MM.1S (cell line): ENCODE data around the gene UST.

ENCODE experiments used
- EZH2 ChIP-seq: fragments of 300-600 bp; sonication (generic); optimal IDR thresholded peaks from 2 replicates; pipeline ENCODE3; 2017; ENCODE audit warnings: low read depth, mild to moderate bottlenecking, antibody characterized with exemption, low read length, mixed read lengths
- TF ChIP-seq, protein P1 (sequence below): fragments of 300-600 bp; sonication (generic); IDR thresholded peaks from 2 replicates; pipeline ENCODE4 v1.5.1; 2016; ENCODE audit warnings: antibody characterized with exemption, low read length, mixed read lengths

DNA sequence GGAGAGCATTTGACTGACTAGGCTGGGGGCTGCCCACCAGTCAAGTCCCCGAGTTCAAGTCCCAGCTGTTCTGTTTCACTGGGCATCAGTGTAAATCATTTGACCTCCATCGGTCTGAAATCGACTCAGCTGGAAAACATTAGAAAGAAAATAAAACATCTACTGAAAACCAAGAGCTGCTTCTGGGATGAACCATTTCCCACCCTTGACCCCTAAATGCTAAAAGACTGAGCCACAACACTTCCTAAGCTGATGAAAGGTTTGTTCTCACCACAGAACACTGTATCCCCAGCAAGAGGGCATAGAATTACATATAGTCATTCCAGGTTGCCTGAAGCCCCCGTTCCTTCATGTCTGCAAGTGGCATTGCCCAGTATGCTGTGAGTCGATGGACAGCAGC, 333.7 kb downstream of the UST start:
- TF ChIP-seq, protein P1, sequence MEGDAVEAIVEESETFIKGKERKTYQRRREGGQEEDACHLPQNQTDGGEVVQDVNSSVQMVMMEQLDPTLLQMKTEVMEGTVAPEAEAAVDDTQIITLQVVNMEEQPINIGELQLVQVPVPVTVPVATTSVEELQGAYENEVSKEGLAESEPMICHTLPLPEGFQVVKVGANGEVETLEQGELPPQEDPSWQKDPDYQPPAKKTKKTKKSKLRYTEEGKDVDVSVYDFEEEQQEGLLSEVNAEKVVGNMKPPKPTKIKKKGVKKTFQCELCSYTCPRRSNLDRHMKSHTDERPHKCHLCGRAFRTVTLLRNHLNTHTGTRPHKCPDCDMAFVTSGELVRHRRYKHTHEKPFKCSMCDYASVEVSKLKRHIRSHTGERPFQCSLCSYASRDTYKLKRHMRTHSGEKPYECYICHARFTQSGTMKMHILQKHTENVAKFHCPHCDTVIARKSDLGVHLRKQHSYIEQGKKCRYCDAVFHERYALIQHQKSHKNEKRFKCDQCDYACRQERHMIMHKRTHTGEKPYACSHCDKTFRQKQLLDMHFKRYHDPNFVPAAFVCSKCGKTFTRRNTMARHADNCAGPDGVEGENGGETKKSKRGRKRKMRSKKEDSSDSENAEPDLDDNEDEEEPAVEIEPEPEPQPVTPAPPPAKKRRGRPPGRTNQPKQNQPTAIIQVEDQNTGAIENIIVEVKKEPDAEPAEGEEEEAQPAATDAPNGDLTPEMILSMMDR: no peak
- TF ChIP-seq EZH2: no peak
